ENCODE data around the gene MYO18A. TPM values are rescaled to one million over a fixed set of nuclear protein-coding genes. Genes with fewer than 3 reads are reported as not detected.
"Not testable (repeated sequence)": the region's sequence is repeated elsewhere in the genome, so short reads cannot be mapped to it uniquely, and the experiment has no call there.

MYO18A gene
- total and polyA plus RNA-seq, 2 experiments from 2014 or later, result 33.8 to 35.6 TPM

GRCh38 chr17:29090750-29091605 lies 89.2 kb downstream of the MYO18A start:
- WGBS (ENCODE audit: low lambda C conversion rate, missing lambda C conversion rate), result 80% methylated on average over 12 of the region's 12 CpGs
- no peaks in the 10 kb centered on the region for H3K9me3 ChIP-seq (ENCODE audit: low read depth)
- H2AFZ ChIP-seq, result no peak overlapping the region
- no peaks in the 10 kb centered on the region for H3K79me2 ChIP-seq
- TF ChIP-seq EZH2 (IDR thresholded peaks at IDR 0.05; ENCODE audit: borderline replicate concordance), result no peak
- H3K4me3 ChIP-seq, result no peak overlapping the region
- H3K27me3 ChIP-seq, result no peaks in the 10 kb centered on the region
- H3K36me3 ChIP-seq (replicated peaks; ENCODE audit: insufficient read depth, low read depth), result no peaks in the 10 kb centered on the region
- no peaks in the 10 kb centered on the region for H3K4me1 ChIP-seq (ENCODE audit: insufficient read depth)
- H3K4me2 ChIP-seq, result no peak overlapping the region
- H3K9me2 ChIP-seq (replicated peaks; ENCODE audit: insufficient read depth), result no peaks in the 10 kb centered on the region
- H3K27ac ChIP-seq, result no peak overlapping the region
- H4K20me1 ChIP-seq (ENCODE audit: insufficient read depth, poor library complexity, severe bottlenecking), result no peaks in the 10 kb centered on the region
- no peak for DNase-seq (ENCODE audit: low spot score)

- no peaks in the 10 kb centered on the region for H3K9me3 ChIP-seq (ENCODE audit: low read depth)
- no peaks in the 10 kb centered on the region for H3K79me2 ChIP-seq
- no peaks in the 10 kb centered on the region for H3K9me2 ChIP-seq (replicated peaks; ENCODE audit: insufficient read depth)
- H3K4me3 ChIP-seq, result no peak overlapping the region
- no peaks in the 10 kb centered on the region for H3K4me1 ChIP-seq (ENCODE audit: insufficient read depth)
- TF ChIP-seq EZH2phosphoT487 (IDR thresholded peaks at IDR 0.05; ENCODE audit: low read depth, severe bottlenecking, unreplicated experiment) (no peak), CTCF (IDR thresholded peaks at IDR 0.05; ENCODE audit: poor library complexity) (no peak), EZH2 (IDR thresholded peaks at IDR 0.05; ENCODE audit: borderline replicate concordance) (no peak)
- H3K27me3 ChIP-seq, result no peaks in the 10 kb centered on the region
- no peaks in the 10 kb centered on the region for H4K20me1 ChIP-seq (ENCODE audit: insufficient read depth, poor library complexity, severe bottlenecking)
- DNase-seq (ENCODE audit: low spot score), result no peak
- H2AFZ ChIP-seq, result no peak overlapping the region
- 89% methylated on average over 4 of the region's 4 CpGs for WGBS (ENCODE audit: low lambda C conversion rate, missing lambda C conversion rate)
- H3K36me3 ChIP-seq (replicated peaks; ENCODE audit: insufficient read depth, low read depth), result no peaks in the 10 kb centered on the region
- H3K27ac ChIP-seq, result no peak overlapping the region
- no peak overlapping the region for H3K4me2 ChIP-seq
Measured at GRCh38 chr17:29090108-29090507, 90.1 kb downstream of the MYO18A start.

GRCh38 chr17:29089601-29090044 lies 90.6 kb downstream of the MYO18A start:
- WGBS (ENCODE audit: low lambda C conversion rate, missing lambda C conversion rate), result 92% methylated on average over 20 of the region's 20 CpGs
- H3K27me3 ChIP-seq, result no peaks in the 10 kb centered on the region
- H4K20me1 ChIP-seq (ENCODE audit: insufficient read depth, poor library complexity, severe bottlenecking), result no peaks in the 10 kb centered on the region
- no peaks in the 10 kb centered on the region for H3K9me2 ChIP-seq (replicated peaks; ENCODE audit: insufficient read depth)
- H3K79me2 ChIP-seq, result no peaks in the 10 kb centered on the region
- no peak overlapping the region for H3K4me3 ChIP-seq
- H3K9me3 ChIP-seq (ENCODE audit: low read depth), result no peaks in the 10 kb centered on the region
- H3K27ac ChIP-seq, result no peak overlapping the region
- H3K36me3 ChIP-seq (replicated peaks; ENCODE audit: insufficient read depth, low read depth), result no peaks in the 10 kb centered on the region
- H2AFZ ChIP-seq, result no peak overlapping the region
- H3K4me2 ChIP-seq, result no peak overlapping the region
- no peak for DNase-seq (ENCODE audit: low spot score)
- no peaks in the 10 kb centered on the region for H3K4me1 ChIP-seq (ENCODE audit: insufficient read depth)
- TF ChIP-seq EZH2 (IDR thresholded peaks at IDR 0.05; ENCODE audit: borderline replicate concordance), result no peak
- no peak for TF ChIP-seq CTCF (IDR thresholded peaks at IDR 0.05; ENCODE audit: poor library complexity)
- no peak for TF ChIP-seq EZH2phosphoT487 (IDR thresholded peaks at IDR 0.05; ENCODE audit: low read depth, severe bottlenecking, unreplicated experiment)

- H3K4me2 ChIP-seq; H4K20me1 ChIP-seq (ENCODE audit: insufficient read depth, poor library complexity, severe bottlenecking); H3K4me1 ChIP-seq (ENCODE audit: insufficient read depth); H3K27me3 ChIP-seq; H3K79me2 ChIP-seq; H3K27ac ChIP-seq; H2AFZ ChIP-seq; DNase-seq (ENCODE audit: low spot score); H3K4me3 ChIP-seq; H3K9me3 ChIP-seq (ENCODE audit: low read depth); H3K36me3 ChIP-seq (replicated peaks; ENCODE audit: insufficient read depth, low read depth); H3K9me2 ChIP-seq (replicated peaks; ENCODE audit: insufficient read depth): not testable (repeated sequence)
- 100% methylated on average over 3 of the region's 3 CpGs for WGBS (ENCODE audit: low lambda C conversion rate, missing lambda C conversion rate)
Measured at GRCh38 chr17:29088782-29089181, 91.4 kb downstream of the MYO18A start.
